ENCODE results near the gene EIF3D. TPM values are rescaled to one million over a fixed set of nuclear protein-coding genes. Genes with fewer than 3 reads are reported as not detected.

The EIF3D gene
- total RNA-seq, 1 experiment from 2014 or later = 331 TPM

DNA sequence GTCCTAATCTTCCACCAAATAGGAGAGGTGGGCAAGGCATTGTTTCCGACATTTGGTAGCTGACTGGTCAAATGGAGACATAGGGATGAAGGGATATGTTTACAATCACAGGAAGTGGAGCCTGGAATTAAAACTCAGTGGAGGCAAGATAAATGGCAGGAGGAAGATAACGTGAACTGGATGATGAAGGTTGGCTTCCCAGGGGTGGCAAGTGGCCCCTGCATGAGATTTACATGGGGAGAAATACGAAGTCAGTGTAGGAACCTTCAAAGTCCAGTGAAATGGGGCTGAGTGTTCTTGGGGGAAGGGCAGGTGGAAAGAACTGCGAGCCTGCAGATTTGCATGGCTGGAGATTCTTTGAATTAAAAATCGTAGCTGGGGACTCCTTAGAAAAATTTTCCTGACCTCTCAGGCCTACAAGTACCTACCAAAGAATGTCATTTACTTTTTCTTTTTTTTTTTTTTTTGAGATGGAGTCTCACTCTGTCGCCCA is 21.4 kb downstream of the EIF3D start:
- no peak for DNase-seq (ENCODE audit: low read depth)

DNA sequence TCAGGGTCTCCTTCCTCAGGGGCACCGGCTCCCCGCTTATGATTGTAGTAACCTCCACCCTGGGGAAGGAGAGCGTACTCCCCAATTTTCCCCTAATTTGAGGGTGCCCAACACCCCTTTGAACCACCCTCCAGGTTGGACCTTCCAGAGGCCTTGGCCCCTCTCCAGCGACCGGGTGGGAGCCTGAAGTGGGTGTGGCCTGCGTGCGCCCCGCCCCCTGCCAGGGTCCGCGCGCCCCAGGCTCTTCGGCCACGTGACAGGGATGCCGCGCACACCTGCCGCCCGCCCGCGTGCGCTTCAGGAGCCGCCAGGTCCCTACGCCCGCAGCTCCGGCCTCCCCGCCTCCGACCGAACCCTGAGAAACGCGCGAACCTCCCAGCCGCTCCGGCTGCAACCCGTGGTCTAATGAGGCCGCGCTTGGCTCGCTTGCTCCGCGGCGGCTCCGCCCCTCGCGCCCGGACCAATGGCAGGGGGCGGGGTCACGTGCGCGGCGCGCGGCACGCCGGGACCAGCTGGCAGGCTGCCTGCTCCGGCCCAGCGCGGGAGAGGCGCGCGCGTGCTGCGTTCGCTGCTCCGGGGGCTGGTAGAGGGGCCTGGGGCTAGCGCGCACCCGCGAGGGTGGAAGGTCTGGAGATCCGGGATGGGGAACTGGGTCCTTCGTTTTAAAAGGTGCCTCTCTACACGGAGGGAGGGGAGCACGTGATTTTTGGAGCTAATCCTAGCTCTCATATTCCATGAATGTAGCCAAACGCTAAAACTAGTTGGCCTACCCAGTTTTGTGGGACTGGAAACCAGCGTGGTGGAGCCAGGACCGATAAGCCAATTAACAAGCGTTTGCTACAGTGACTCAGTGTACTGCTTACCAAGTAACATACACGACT is 22.1 kb downstream of the EIF3D start, which contains the start of gene FOXRED2:
Gene FOXRED2, minus strand, starts transcription at position 404 of the 881 bp plus-strand sequence. CDS start 618 bp downstream, outside the sequence.
- DNase-seq (ENCODE audit: low read depth) = peak; percentile 79

DNA sequence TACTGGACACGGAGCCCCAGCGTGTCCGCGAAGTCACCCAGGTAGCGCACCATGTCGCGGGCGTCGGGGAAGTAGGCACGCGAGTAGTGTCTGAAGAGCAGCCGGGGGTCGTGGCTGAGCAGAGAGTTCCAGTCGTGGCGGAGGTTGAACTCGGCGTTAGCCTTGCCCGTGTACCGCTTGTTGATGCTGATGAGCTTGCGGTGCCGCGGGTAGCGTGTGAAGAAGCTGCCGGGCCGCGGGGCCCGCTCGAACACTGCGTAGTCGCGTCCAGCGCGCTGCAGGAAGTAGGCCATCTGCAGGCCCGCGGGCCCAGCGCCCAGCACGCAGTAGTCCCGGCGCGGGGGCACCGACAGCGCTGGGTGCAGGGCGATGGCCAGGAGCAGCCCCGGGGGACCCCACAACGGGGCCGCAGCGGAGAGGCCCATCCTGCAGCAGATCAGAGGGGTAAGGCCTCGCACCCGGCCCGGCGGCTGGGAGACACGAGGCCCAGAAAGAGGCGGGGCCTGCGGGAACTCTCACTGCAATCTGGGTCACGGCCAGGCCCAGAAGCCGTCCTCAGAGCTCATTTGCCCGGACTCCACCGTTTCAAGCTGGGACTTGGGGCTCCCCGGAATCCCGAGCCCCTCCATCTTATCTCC is 22.8 kb downstream of the EIF3D start:
- no peak for DNase-seq (ENCODE audit: low read depth)

DNA sequence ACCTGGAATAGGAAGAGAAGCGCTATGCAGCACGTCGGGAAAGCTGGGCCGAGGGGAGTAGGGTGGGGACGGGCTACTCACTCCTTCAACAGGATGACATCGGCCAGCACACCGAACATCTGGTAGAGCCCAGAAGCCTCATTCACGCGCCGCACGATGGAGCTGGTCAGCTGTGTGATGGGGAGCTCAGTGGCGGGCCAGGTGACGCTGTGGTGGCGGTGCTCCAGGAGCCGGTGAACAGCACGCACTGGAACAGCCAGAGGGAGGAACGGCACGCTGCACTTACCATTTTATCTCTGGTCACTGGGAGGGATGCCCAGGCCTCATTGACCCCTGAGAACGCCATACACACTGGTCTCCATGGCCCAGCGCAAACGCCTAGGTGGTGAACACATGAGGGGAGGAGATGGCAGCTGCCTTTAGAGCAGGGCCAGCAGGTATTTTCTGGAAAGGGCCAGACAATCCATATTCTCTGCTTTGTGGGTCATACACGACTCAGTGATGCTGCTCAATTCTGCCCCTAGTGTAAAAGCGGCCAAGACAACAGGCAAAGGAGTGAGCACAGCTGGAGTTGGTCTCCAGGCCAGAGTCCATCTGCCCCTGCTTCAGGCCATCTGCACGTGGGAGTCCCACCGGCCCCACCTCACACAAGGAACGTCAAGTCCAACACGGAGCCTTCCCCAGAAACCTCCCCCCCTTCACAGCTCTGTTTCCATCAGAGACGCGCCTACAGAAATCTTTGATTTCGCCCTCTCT is 30.9 kb downstream of the EIF3D start:
- DNase-seq (ENCODE audit: low read depth) = no peak

DNA sequence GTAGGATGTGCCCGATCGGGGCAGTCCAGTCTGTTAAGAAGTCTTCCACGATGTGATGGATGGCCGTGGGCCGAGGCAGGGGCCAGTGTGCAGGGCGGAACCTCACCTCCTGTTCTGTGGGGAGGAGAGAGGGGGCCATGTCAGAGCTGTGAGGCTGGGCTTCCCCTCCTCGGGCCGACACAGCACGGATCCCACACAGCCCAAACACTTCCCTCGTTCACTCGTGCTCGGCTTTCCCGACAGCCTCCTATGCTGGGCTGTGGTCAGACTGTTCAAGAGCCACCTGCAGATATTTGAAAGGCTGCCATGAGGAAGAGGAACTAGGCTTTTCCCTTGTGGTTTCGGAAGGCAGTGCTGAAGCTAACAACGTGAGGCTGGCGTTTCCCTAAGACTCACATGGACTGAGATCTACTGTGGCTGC is 35.3 kb downstream of the EIF3D start:
- no peak for DNase-seq (ENCODE audit: low read depth)

DNA sequence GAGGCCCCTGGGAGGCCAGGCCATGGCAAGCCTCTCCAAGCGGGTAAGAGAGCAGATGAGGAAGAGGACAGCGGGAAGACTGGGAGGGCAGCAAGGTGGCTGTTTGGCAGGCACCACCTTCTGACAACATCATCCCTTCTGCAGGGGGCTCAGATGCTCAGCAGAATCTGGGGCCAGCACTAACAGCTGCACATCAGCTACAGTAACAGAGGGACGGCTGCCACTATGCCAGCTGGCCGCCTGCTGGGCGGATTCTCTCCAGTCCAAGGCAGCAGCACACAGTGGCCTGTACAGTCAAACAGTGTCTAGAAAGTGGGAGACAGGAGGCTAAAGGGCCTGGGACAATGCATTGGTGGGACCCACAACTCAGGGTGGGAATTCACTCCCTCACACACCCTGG is 36.9 kb downstream of the EIF3D start:
- no peak for DNase-seq (ENCODE audit: low read depth)

DNA sequence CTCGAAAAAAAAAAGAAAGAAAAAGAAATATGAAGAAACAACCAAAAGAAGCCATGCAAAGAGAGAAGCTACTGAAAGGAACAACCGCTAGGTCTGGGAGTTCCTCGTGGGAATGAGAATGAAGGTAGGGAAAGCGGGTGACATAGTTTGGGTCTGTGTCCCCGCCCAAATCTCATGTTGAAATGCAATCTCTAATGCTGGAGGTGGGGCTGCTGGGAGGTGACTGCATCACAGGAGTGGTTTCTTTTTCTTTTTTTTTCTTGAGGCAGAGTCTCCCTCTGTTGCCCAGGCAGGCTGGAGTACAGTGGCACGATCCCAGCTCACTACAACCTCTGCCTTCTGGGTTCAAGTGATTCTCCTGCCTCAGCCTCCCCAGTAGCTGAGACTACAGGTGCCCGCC is 37.8 kb downstream of the EIF3D start:
- DNase-seq (ENCODE audit: low read depth) = no peak

DNA sequence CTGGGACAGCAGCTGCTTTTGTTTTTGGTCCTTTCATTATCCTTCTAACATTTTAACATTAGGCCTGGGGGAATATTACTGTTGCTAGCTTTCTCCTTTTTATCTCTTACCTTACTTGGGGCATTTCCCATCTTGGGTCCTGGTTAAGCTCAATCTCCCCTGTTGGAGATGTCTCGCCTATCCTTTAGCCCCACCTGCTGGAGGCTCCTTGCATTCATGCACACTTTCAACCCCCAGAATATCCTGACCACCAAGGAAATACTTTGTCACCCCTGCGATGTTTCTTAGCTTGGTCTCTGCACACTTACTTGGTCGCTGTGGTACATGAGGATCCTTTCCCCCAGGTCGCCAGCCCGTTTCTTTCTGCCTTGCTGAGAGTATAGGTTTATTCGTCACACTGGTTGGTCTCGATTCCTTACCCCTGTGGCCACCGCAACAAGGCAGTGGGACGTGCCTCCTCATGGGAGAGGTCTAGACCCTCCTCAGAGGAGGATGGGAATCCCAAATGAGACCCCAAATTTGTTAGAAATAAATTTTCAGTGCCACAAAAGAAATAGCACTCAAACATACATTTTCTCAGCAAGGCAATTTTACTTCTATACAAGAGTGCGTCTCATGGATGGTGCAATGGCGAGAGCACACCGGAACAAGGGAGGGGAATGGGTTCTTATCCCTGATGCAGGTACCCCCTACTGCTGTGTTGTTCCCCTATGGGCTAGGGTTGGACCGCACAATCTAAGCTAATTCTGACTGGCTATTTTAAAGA is 42.2 kb downstream of the EIF3D start:
- peak; percentile 52 for DNase-seq (ENCODE audit: low read depth)

DNA sequence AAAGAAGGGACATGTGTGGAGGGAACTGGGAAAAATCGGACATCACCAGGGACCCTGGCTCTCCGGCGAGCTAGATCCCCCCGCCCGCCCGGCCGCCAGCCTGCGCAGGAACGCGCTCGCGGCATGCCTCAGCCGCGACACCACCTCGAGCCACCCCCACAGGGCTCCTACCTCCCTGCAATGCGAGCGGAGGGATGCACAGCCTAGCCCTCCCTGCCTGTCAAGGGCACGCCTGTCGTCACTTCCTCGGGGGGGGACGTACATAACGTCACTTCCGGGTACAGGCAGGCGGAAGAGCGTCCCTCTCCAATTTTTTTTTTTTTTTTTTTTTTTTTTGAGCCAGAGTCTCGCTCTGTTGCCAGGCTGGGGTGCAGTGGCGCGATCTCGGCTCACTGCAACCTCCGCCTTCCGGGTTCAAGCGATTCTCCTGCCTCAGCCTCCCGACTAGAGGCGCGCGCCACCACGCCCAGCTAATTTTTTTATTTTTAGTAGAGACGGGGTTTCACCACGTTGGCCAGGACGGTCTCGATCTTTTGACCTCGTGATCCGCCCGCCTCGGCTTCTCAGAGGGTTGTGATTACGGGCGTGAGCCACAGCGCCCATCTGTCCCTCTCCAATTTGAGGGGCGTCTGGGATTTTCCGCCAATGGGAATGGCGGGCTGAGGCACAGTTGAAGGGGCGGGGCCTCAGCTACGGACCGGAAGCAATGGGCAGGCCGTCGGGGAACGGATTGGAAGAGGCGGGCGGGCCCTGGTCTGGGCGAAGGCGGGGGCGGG is 47.4 kb downstream of the EIF3D start, which contains the start of gene TXN2:
Gene TXN2, minus strand, starts transcription at position 248 of the 776 bp plus-strand sequence. CDS start 803 bp downstream, outside the sequence.
- peak; percentile 95 for DNase-seq (ENCODE audit: low read depth)

DNA sequence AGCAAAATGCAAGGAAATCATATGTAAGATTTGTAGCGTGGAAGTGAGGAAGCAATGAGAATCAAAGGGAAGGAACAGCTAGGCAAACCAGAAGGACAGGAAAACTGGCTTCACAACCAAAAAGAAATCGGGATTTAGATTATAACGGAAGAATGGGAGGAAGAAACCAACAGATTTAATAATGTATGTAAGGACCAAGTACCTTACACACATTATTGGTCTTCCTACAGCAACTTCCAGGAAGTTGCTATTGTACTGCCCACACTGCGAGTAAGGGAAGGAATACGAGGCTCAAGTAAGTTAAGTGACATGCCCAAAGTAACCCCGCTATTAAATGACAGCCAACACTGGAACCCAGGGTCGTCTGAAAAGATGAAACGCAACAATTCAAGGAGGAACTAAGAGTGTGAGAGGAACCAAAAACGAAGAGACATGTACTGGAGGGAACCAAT is 48.0 kb downstream of the EIF3D start:
- no peak for DNase-seq (ENCODE audit: low read depth)

DNA sequence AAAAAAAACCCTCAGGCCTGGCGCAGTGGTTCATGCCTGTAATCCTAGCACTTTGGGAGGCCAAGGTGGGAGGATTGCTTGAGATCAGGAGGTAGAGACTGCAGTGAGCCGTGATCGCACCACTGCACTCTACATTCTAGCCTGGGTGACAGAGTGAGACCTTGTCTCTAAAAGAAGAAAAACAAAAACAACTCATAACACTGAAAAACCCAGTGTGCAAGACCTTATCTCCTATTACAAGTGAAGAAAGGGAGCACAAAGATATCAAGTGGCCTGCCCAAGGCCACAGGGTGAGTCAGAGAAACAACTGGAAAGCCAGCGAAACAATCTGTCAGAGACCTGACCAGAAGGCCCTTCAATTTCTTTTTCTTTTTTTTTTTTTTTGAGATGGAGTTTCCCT is 50.0 kb downstream of the EIF3D start:
- peak; percentile 45 for DNase-seq (ENCODE audit: low read depth)

DNA sequence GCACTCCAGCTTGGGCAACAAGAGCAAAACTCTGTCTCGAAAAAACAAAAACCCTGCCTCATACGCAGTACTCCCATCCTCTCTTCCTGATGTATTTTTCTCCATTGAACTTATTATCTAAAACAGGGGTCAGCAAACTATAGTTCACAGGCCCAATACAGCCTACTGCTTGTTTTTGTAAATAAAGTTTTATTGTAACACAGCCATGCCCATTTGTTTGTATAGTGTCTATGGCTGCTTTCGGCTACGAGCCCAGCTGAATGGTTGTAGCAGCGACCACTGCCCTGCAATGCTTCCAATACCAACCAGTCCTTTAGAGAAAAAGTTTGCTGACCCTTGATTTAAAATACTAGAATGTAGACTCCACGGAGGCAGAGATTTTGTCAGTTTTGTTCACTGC is 53.6 kb downstream of the EIF3D start:
- no peak for DNase-seq (ENCODE audit: low read depth)

DNA sequence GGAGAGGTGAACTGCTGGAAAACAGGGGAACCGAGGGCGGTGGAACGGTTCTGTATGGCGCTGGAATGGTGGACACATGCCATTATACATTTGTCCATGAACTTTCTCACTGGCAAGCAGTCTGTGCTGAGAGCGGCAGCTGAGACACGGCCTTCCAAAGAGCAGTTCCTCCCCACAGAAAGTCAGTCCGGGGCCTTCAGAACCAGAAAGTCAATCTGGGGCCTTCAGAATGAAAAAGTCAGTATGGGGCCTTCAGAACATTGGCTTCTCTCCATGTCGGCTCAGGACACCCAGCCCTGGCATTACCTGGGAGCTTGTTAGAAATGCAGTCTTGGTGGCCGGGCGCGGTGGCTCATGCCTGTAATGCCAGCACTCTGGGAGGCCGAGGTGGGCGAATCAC is 56.3 kb downstream of the EIF3D start:
- DNase-seq (ENCODE audit: low read depth) = no peak

DNA sequence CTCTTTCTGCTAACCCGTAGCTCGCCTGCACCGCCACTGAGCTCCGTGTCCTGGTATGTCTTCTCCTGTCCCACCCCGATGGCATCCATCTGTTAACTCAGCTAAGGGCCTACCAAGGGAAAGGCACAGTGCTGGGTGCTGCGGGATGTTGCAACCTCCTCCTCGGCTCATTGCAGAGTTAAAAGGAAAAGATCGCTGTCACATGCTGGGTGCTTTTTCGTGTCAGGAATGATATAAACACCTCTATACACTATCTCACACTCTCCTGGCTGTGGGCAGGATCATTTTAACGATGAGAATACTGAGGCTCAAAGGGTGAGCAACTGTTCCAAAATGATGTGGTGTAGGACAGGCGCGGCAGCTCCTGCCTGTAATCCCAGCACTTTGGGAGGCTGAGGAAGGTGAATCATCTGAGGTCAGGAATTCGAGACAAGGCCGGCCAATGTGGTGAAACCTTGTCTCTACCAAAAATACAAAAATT is 57.6 kb downstream of the EIF3D start:
- DNase-seq (ENCODE audit: low read depth) = peak; percentile 79

DNA sequence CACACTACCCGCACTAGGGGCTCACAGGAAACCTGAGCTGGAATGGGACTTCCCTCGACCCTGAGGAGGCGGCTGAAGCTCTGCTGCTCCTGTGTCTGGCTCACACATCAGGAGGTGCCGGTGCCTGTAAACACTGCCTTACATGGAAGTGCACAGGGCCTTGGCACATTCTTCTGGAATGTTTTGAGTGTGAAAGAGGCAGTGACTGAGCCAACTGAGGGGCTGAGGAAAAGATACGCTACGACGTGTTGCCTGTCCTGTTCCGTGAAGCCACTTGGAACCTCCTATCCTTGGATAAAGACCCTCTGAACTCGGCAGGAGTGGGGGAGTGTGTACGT is 58.0 kb downstream of the EIF3D start:
- no peak for DNase-seq (ENCODE audit: low read depth)

DNA sequence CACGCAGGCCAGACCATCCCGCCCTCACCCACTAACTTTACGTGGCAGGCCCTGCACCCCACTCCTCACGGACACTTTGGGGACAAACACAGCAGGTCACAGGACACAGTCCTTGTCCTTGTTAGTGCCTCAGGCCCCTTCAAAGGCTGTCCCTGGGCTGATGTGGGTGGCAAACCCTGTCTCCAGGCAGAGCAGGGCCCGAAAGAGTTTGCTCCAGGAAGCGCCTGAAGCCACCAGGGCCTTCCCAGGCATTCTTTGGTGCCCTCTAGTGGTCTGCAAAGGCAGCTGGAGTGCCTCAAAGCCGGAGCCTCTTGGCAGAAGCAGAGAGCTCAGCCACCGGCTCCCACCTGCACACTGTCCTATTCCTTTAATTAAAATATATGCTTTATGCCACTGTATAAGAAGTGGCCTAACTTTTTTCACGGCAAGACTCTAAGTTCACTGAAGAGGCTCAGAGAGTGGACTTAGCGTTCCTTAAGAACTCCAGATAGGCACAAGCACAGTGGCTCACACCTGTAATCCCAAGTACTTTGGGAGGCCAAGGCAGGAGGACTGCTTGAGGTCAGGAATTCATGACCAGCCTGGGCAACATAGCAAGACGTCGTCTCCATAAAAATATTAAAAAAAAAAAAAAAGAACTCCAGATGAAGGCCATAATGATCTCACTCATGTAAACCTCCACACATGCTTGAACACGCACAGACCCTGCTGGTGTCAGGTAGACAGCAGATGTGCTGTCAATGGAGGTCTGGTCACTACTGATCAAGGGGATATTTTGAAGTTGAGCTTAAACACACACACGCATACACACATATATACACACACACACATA is 58.6 kb downstream of the EIF3D start:
- DNase-seq (ENCODE audit: low read depth) = peak; percentile 81

DNA sequence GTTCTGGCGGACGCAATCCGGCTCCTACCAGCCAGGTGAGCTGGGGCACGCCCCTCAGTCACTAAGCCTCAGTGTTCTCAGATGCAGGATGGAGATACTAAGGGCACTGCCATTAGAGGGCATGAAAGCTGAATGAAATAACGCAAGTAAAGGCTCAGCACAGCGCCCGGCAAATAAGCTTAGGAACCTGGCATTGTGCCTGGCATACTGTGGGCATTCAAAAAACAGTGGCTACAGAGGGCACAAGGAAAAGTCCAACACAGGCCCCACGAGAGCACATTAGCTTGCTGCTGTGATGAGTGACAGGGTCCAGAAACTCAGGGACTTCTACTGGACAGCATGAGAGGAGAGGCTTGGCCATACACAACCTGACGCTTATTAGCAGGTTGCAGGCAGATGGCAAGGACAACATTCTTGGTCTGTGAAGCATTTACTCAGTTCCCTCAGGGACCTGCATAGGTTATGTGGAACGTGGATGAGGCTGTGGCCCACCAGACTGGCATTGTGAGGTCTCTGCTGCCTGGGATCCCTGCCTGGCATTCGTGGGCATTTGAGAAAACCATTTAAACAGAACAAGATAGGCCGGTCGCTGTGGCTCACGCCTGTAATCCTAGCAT is 59.8 kb downstream of the EIF3D start:
- DNase-seq (ENCODE audit: low read depth) = peak; percentile 37

DNA sequence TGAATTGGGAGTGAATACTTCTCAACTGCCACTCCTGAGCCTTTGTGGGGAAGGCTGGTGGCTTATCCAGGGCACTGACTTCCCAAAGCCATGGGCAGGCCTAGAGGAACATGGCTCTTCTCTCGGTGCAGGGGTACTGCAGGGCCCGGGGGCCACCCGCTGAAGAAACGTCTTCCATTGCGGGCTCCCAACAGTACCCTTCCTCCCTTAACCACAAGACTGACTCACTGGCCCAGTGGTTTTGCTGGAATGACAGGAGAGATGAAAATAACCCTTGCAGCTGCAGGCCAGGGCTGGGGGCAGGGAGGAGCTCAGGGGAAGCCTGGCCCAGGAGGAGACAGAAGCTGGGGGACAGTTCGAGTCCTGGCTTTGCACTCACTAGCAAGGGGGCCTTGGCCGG is 61.0 kb downstream of the EIF3D start:
- peak; percentile 98 for DNase-seq (ENCODE audit: low read depth)
